ENCODE measurements around the gene ZSWIM6.
"Not testable (repeated sequence)": the region's sequence is repeated elsewhere in the genome, so short reads cannot be mapped to it uniquely, and the experiment has no call there.

ZSWIM6 gene

GRCh38 chr5:61394078-61394704 is 62.1 kb downstream of the ZSWIM6 start:
- Mint-ChIP-seq H3K9me3 (no peaks in the 10 kb centered on the region), H3K4me1 (peaks cover 5% of the 10 kb centered on the region), H3K27ac (no peak overlapping the region), H3K4me3 (no peak overlapping the region), H3K27me3 (no peaks in the 10 kb centered on the region), H3K36me3 (ENCODE audit: low read depth) (peaks cover 10% of the 10 kb centered on the region)
- DNase-seq = no peak
- ATAC-seq = no peak

- DNase-seq (no peak), ATAC-seq (no peak)
- Mint-ChIP-seq H3K4me3 (no peak overlapping the region), H3K36me3 (ENCODE audit: low read depth) (peaks cover 10% of the 10 kb centered on the region), H3K4me1 (peaks cover 7% of the 10 kb centered on the region), H3K27me3 (no peaks in the 10 kb centered on the region), H3K9me3 (no peaks in the 10 kb centered on the region), H3K27ac (no peak overlapping the region)
These were observed 62.7 kb downstream of the ZSWIM6 start for GRCh38 chr5:61394793-61395192.

GRCh38 chr5:61397238-61397637 is 65.2 kb downstream of the ZSWIM6 start:
- peaks cover 1% of the 10 kb centered on the region for H3K36me3 Mint-ChIP-seq (ENCODE audit: low read depth)
- H3K4me3 Mint-ChIP-seq = no peak overlapping the region
- H3K4me1 Mint-ChIP-seq = peaks cover 15% of the 10 kb centered on the region
- no peaks in the 10 kb centered on the region for H3K9me3 Mint-ChIP-seq
- ATAC-seq (no peak), DNase-seq (no peak)
- no peaks in the 10 kb centered on the region for H3K27me3 Mint-ChIP-seq
- H3K27ac Mint-ChIP-seq = no peak overlapping the region

- DNase-seq = no peak
- Mint-ChIP-seq H3K27me3 (no peaks in the 10 kb centered on the region), H3K27ac (no peak overlapping the region), H3K4me1 (peaks cover 21% of the 10 kb centered on the region), H3K9me3 (no peaks in the 10 kb centered on the region), H3K4me3 (no peak overlapping the region), H3K36me3 (ENCODE audit: low read depth) (peaks cover 1% of the 10 kb centered on the region)
- ATAC-seq = no peak
These were observed 65.9 kb downstream of the ZSWIM6 start for GRCh38 chr5:61397937-61398336.

GRCh38 chr5:61398440-61398839 is 66.4 kb downstream of the ZSWIM6 start:
- H3K27me3 Mint-ChIP-seq = no peaks in the 10 kb centered on the region
- no peak overlapping the region for H3K27ac Mint-ChIP-seq
- H3K4me1 Mint-ChIP-seq = peaks cover 22% of the 10 kb centered on the region

GRCh38 chr5:61399679-61400078 is 67.6 kb downstream of the ZSWIM6 start:
- no peaks in the 10 kb centered on the region for H3K27me3 Mint-ChIP-seq
- H3K27ac Mint-ChIP-seq = no peak overlapping the region
- H3K4me1 Mint-ChIP-seq = peaks cover 25% of the 10 kb centered on the region
- H3K36me3 Mint-ChIP-seq (ENCODE audit: low read depth) = peaks cover 1% of the 10 kb centered on the region
- H3K4me3 Mint-ChIP-seq = no peak overlapping the region
- H3K9me3 Mint-ChIP-seq = no peaks in the 10 kb centered on the region
- ATAC-seq (no peak), DNase-seq (no peak)

More at GRCh38 chr5:61398440-61398839, 66.4 kb downstream of the ZSWIM6 start:
- ATAC-seq (no peak), DNase-seq (no peak)
- no peaks in the 10 kb centered on the region for H3K9me3 Mint-ChIP-seq
- H3K4me3 Mint-ChIP-seq = no peak overlapping the region
- H3K36me3 Mint-ChIP-seq (ENCODE audit: low read depth) = peaks cover 1% of the 10 kb centered on the region

- H3K4me3 Mint-ChIP-seq = no peak overlapping the region
- peaks cover 30% of the 10 kb centered on the region for H3K4me1 Mint-ChIP-seq
- no peak for DNase-seq
- H3K9me3 Mint-ChIP-seq = no peaks in the 10 kb centered on the region
- peaks cover 1% of the 10 kb centered on the region for H3K36me3 Mint-ChIP-seq (ENCODE audit: low read depth)
- H3K27ac Mint-ChIP-seq = no peak overlapping the region
- no peak for ATAC-seq
- H3K27me3 Mint-ChIP-seq = peaks cover 2% of the 10 kb centered on the region
These were observed 69.7 kb downstream of the ZSWIM6 start for GRCh38 chr5:61401726-61402125.

- peaks cover 1% of the 10 kb centered on the region for H3K36me3 Mint-ChIP-seq (ENCODE audit: low read depth)
- H3K9me3 Mint-ChIP-seq = no peaks in the 10 kb centered on the region
- no peak overlapping the region for H3K27ac Mint-ChIP-seq
- DNase-seq (no peak), ATAC-seq (no peak)
- H3K4me1 Mint-ChIP-seq = peaks cover 30% of the 10 kb centered on the region
- H3K4me3 Mint-ChIP-seq = no peak overlapping the region
- peaks cover 2% of the 10 kb centered on the region for H3K27me3 Mint-ChIP-seq
These were observed 70.3 kb downstream of the ZSWIM6 start for GRCh38 chr5:61402244-61402823.

- H3K36me3 Mint-ChIP-seq (ENCODE audit: low read depth) = peaks cover 1% of the 10 kb centered on the region
- H3K4me1 Mint-ChIP-seq = peaks cover 36% of the 10 kb centered on the region
- no peaks in the 10 kb centered on the region for H3K9me3 Mint-ChIP-seq
- DNase-seq (no peak), ATAC-seq (no peak)
- H3K4me3 Mint-ChIP-seq = no peak overlapping the region
- peaks cover 8% of the 10 kb centered on the region for H3K27me3 Mint-ChIP-seq
- no peak overlapping the region for H3K27ac Mint-ChIP-seq
These were observed 71.2 kb downstream of the ZSWIM6 start for GRCh38 chr5:61402970-61403900.

- no peak for ATAC-seq
- no peaks in the 10 kb centered on the region for H3K9me3 Mint-ChIP-seq
- H3K27ac Mint-ChIP-seq = no peak overlapping the region
- no peaks in the 10 kb centered on the region for H3K36me3 Mint-ChIP-seq (ENCODE audit: low read depth)
- peaks cover 46% of the 10 kb centered on the region for H3K4me1 Mint-ChIP-seq
- H3K27me3 Mint-ChIP-seq = peaks cover 13% of the 10 kb centered on the region
- no peak for DNase-seq
- no peak overlapping the region for H3K4me3 Mint-ChIP-seq
These were observed 73.6 kb downstream of the ZSWIM6 start for GRCh38 chr5:61405511-61406295.

GRCh38 chr5:61406497-61406896 is 74.4 kb downstream of the ZSWIM6 start:
- not testable (repeated sequence) for H3K27ac Mint-ChIP-seq; DNase-seq; ATAC-seq; H3K4me3 Mint-ChIP-seq; H3K36me3 Mint-ChIP-seq (ENCODE audit: low read depth); H3K9me3 Mint-ChIP-seq
- Mint-ChIP-seq H3K27me3 (peaks cover 13% of the 10 kb centered on the region), H3K4me1 (peaks cover 46% of the 10 kb centered on the region)

GRCh38 chr5:61407706-61408270 is 75.7 kb downstream of the ZSWIM6 start:
- Mint-ChIP-seq H3K4me3 (peak overlapping the region; percentile 75), H3K36me3 (ENCODE audit: low read depth) (no peaks in the 10 kb centered on the region), H3K4me1 (peaks cover 35% of the 10 kb centered on the region), H3K27me3 (peaks cover 13% of the 10 kb centered on the region), H3K9me3 (no peaks in the 10 kb centered on the region), H3K27ac (peak overlapping the region; percentile 89)
- ATAC-seq (no peak), DNase-seq (no peak)

GRCh38 chr5:61408476-61409168 is 76.6 kb downstream of the ZSWIM6 start:
- Mint-ChIP-seq H3K4me3 (peak overlapping the region; percentile 75), H3K27me3 (peaks cover 13% of the 10 kb centered on the region), H3K4me1 (peaks cover 30% of the 10 kb centered on the region), H3K9me3 (no peaks in the 10 kb centered on the region), H3K36me3 (ENCODE audit: low read depth) (no peaks in the 10 kb centered on the region), H3K27ac (peak overlapping the region; percentile 89)
- ATAC-seq (peak; percentile 99), DNase-seq (peak; percentile 99)
